ENCODE measurements around the gene CTF1. TPM values are rescaled to one million over a fixed set of nuclear protein-coding genes. Genes with fewer than 3 reads are reported as not detected.

Gene CTF1
- total RNA-seq, 1 experiment from 2014 or later: 1.4 TPM

- TF ChIP-seq FOXP1 (CRISPR knock-in tag; IDR thresholded peaks at IDR 0.05; ENCODE audit: borderline replicate concordance): peak; percentile 97
- no peak for TF ChIP-seq RORB (CRISPR knock-in tag; IDR thresholded peaks at IDR 0.05)
- no peak for TF ChIP-seq NFATC4 (CRISPR knock-in tag; IDR thresholded peaks at IDR 0.05)
- no peak; the same call in 1 of the 2 replicates for TF ChIP-seq CREB1 (CRISPR knock-in tag; IDR thresholded peaks at IDR 0.05)
- no peak for TF ChIP-seq FOXJ3 (CRISPR knock-in tag; IDR thresholded peaks at IDR 0.05; ENCODE audit: borderline replicate concordance)
- TF ChIP-seq GRHL2 (CRISPR knock-in tag; IDR thresholded peaks at IDR 0.05; ENCODE audit: insufficient replicate concordance, severe bottlenecking): no peak
- TF ChIP-seq, protein P1, sequence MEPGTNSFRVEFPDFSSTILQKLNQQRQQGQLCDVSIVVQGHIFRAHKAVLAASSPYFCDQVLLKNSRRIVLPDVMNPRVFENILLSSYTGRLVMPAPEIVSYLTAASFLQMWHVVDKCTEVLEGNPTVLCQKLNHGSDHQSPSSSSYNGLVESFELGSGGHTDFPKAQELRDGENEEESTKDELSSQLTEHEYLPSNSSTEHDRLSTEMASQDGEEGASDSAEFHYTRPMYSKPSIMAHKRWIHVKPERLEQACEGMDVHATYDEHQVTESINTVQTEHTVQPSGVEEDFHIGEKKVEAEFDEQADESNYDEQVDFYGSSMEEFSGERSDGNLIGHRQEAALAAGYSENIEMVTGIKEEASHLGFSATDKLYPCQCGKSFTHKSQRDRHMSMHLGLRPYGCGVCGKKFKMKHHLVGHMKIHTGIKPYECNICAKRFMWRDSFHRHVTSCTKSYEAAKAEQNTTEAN (CRISPR knock-in tag; IDR thresholded peaks at IDR 0.05): peak; percentile 62
- TF ChIP-seq, protein P2, sequence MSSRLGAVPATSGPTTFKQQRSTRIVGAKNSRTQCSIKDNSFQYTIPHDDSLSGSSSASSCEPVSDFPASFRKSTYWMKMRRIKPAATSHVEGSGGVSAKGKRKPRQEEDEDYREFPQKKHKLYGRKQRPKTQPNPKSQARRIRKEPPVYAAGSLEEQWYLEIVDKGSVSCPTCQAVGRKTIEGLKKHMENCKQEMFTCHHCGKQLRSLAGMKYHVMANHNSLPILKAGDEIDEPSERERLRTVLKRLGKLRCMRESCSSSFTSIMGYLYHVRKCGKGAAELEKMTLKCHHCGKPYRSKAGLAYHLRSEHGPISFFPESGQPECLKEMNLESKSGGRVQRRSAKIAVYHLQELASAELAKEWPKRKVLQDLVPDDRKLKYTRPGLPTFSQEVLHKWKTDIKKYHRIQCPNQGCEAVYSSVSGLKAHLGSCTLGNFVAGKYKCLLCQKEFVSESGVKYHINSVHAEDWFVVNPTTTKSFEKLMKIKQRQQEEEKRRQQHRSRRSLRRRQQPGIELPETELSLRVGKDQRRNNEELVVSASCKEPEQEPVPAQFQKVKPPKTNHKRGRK (CRISPR knock-in tag; IDR thresholded peaks at IDR 0.05; ENCODE audit: borderline replicate concordance): no peak
- TF ChIP-seq ATF6 (CRISPR knock-in tag; IDR thresholded peaks at IDR 0.05): no peak
- no peak for TF ChIP-seq OVOL2 (CRISPR knock-in tag; IDR thresholded peaks at IDR 0.05; ENCODE audit: borderline replicate concordance)
- peak; percentile 96 for TF ChIP-seq GABPB1 (CRISPR knock-in tag; IDR thresholded peaks at IDR 0.05)
- TF ChIP-seq PRDM15 (CRISPR knock-in tag; IDR thresholded peaks at IDR 0.05): 0 out of 2 replicates have a peak, but pooled peaks have one; percentile 7
These were observed 21.3 kb upstream of the CTF1 start (continued) for GRCh38 chr16:30874821-30875717.

- Mint-ChIP-seq H3K27me3 (ENCODE audit: low read depth) (peaks cover 34% of the 10 kb centered on the region), H3K9me3 (no peaks in the 10 kb centered on the region), H3K27ac (peak overlapping the region; percentile 97), H3K36me3 (0 out of 2 replicates have a peak, but pooled peaks cover 2% of the 10 kb centered on the region), H3K4me3 (peak overlapping the region; percentile 96), H3K4me1 (peaks cover 12% of the 10 kb centered on the region)
- no peak for ATAC-seq
- TF ChIP-seq, protein P3, sequence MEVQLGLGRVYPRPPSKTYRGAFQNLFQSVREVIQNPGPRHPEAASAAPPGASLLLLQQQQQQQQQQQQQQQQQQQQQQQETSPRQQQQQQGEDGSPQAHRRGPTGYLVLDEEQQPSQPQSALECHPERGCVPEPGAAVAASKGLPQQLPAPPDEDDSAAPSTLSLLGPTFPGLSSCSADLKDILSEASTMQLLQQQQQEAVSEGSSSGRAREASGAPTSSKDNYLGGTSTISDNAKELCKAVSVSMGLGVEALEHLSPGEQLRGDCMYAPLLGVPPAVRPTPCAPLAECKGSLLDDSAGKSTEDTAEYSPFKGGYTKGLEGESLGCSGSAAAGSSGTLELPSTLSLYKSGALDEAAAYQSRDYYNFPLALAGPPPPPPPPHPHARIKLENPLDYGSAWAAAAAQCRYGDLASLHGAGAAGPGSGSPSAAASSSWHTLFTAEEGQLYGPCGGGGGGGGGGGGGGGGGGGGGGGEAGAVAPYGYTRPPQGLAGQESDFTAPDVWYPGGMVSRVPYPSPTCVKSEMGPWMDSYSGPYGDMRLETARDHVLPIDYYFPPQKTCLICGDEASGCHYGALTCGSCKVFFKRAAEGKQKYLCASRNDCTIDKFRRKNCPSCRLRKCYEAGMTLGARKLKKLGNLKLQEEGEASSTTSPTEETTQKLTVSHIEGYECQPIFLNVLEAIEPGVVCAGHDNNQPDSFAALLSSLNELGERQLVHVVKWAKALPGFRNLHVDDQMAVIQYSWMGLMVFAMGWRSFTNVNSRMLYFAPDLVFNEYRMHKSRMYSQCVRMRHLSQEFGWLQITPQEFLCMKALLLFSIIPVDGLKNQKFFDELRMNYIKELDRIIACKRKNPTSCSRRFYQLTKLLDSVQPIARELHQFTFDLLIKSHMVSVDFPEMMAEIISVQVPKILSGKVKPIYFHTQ (CRISPR knock-in tag; IDR thresholded peaks at IDR 0.05): no peak
- TF ChIP-seq PRDM15 (CRISPR knock-in tag; IDR thresholded peaks at IDR 0.05): peak; percentile 53
- TF ChIP-seq PRRX2 (CRISPR knock-in tag; IDR thresholded peaks at IDR 0.05): 0 out of 2 replicates have a peak, but pooled peaks have one; percentile 38
- TF ChIP-seq SOX15 (CRISPR knock-in tag; IDR thresholded peaks at IDR 0.05): no peak
- ChIA-PET POLR2A (interaction anchor here (0.6 to 1.8 kb wide), 3 partner anchors 19 to 162 kb away, joined by 4 to 6 read pairs (median 5); no protein-coding TSS in a partner anchor), CTCF (interaction anchor here (1.4 to 3.8 kb wide), 4 partner anchors 21 to 62 kb away, joined by 3 to 43 read pairs (median 12); no protein-coding TSS in a partner anchor)
- no peak for DNase-seq (ENCODE audit: low spot score)
These were observed 20.3 kb upstream of the CTF1 start for GRCh38 chr16:30875871-30876801.
